SU-DHL-6 (cell line): ENCODE results near the gene ORC2.

Experiments used
- H2AFZ ChIP-seq: fragments of 200-600 bp; sonication (generic); 2 replicates; pipeline ENCODE4 v1.6.1; 2014; ENCODE audit warnings: low read depth, mild to moderate bottlenecking, moderate library complexity, mixed read lengths, antibody characterized with exemption, low read length; ENCODE audit not compliant: severe bottlenecking
- H3F3A ChIP-seq: fragments of 200-600 bp; shearing (Covaris generic); 2 replicates; pipeline ENCODE4 v1.6.0; 2016; ENCODE audit warnings: antibody characterized with exemption, mild to moderate bottlenecking; ENCODE audit not compliant: insufficient read depth
- H3K27ac ChIP-seq: fragments of 200-600 bp; sonication (generic); 2 replicates; pipeline ENCODE4 v1.5.1; 2016; ENCODE audit warnings: low read depth, mild to moderate bottlenecking, low read length, moderate library complexity, mixed read lengths
- H3K27me3 ChIP-seq: fragments of 200-600 bp; sonication (generic), shearing (Covaris generic); 2 replicates; pipeline ENCODE4 v1.6.0; 2014; ENCODE audit warnings: mild to moderate bottlenecking, low read length
- H3K36me3 ChIP-seq: fragments of 200-600 bp; sonication (generic); 2 replicates; pipeline ENCODE4 v1.6.1; 2014; ENCODE audit warnings: mild to moderate bottlenecking, low read length, mixed read lengths
- H3K4me2 ChIP-seq: fragments of 300-600, 200-600 bp; shearing (Covaris generic), sonication (generic); 2 replicates; pipeline ENCODE4 v1.6.0; 2014; ENCODE audit warnings: low read length, low read depth, mild to moderate bottlenecking; ENCODE audit not compliant: poor library complexity, severe bottlenecking
- H3K4me3 ChIP-seq: fragments of 200-600 bp; sonication (generic); 2 replicates; pipeline ENCODE4 v1.5.1; 2014; ENCODE audit warnings: antibody characterized with exemption, low read length, mild to moderate bottlenecking, mixed read lengths; ENCODE audit not compliant: insufficient read depth, poor library complexity, severe bottlenecking
- H3K79me2 ChIP-seq: fragments of 200-600 bp; sonication (generic); 2 replicates; pipeline ENCODE4 v1.6.1; 2014; ENCODE audit warnings: mild to moderate bottlenecking, low read length, moderate library complexity; ENCODE audit not compliant: insufficient read depth
- H3K9ac ChIP-seq: fragments of 200-600 bp; sonication (generic); 2 replicates; pipeline ENCODE4 v1.7.0; 2014; ENCODE audit warnings: mild to moderate bottlenecking, low read length
- H3K9me2 ChIP-seq: fragments of 200-600 bp; sonication (generic); replicated peaks from 2 replicates; pipeline ENCODE4 v1.6.1; 2014; ENCODE audit warnings: low read length; ENCODE audit not compliant: insufficient read depth
- H3K9me3 ChIP-seq: fragments of 200-600 bp; sonication (generic); 2 replicates; pipeline ENCODE4 v1.6.1; 2014; ENCODE audit warnings: low read length, mixed read lengths; ENCODE audit not compliant: insufficient read depth
- H4K20me1 ChIP-seq: fragments of 200-600 bp; sonication (generic); 2 replicates; pipeline ENCODE4 v1.6.1; 2014; ENCODE audit warnings: low read depth, mild to moderate bottlenecking, antibody characterized with exemption, low read length, moderate library complexity, mixed read lengths
- CTCF ChIP-seq: fragments of 200-600 bp; sonication (generic); IDR thresholded peaks from one replicate; pipeline ENCODE4 v1.5.1; 2017; ENCODE audit warnings: antibody characterized with exemption, mild to moderate bottlenecking, low read length, moderate library complexity; ENCODE audit not compliant: insufficient read depth, poor library complexity, severe bottlenecking
- EZH2phosphoT487 ChIP-seq: fragments of 200-600 bp; sonication (generic), shearing (Covaris generic); conservative IDR thresholded peaks from 2 replicates; pipeline ENCODE4 v1.6.1; 2018; ENCODE audit warnings: mild to moderate bottlenecking, antibody characterized with exemption, low read length, moderate library complexity, mixed read lengths

Gene ORC2

GRCh38 chr2:200878289-200878880 lies 85.1 kb downstream of the ORC2 start:
- Histone ChIP-seq H3K9ac (no peak overlapping the region), H3K4me2 (no peak overlapping the region), H3F3A (no peaks in the 10 kb centered on the region), H3K36me3 (peaks cover 38% of the 10 kb centered on the region; the same call in 1 of the 2 replicates), H2AFZ (no peak overlapping the region), H3K4me3 (no peak overlapping the region), H3K27ac (no peak overlapping the region), H3K9me2 (no peaks in the 10 kb centered on the region), H4K20me1 (no peaks in the 10 kb centered on the region), H3K9me3 (no peaks in the 10 kb centered on the region), H3K27me3 (no peaks in the 10 kb centered on the region), H3K79me2 (no peaks in the 10 kb centered on the region)
- no peak for TF ChIP-seq EZH2phosphoT487
- no peak for TF ChIP-seq CTCF

GRCh38 chr2:200877443-200877842 lies 86.0 kb downstream of the ORC2 start:
- H3F3A ChIP-seq: no peaks in the 10 kb centered on the region
- no peaks in the 10 kb centered on the region for H3K9me3 ChIP-seq
- no peak overlapping the region for H3K4me2 ChIP-seq
- peaks cover 39% of the 10 kb centered on the region; the same call in 1 of the 2 replicates for H3K36me3 ChIP-seq
- no peaks in the 10 kb centered on the region for H3K27me3 ChIP-seq
- no peak overlapping the region for H3K27ac ChIP-seq
- no peaks in the 10 kb centered on the region for H3K9me2 ChIP-seq
- no peak overlapping the region for H2AFZ ChIP-seq
- no peak overlapping the region for H3K9ac ChIP-seq
- H4K20me1 ChIP-seq: no peaks in the 10 kb centered on the region
- no peaks in the 10 kb centered on the region for H3K79me2 ChIP-seq
- no peak overlapping the region for H3K4me3 ChIP-seq
- TF ChIP-seq EZH2phosphoT487 (no peak), CTCF (no peak)

- Histone ChIP-seq H3K9me3 (no peaks in the 10 kb centered on the region), H3K79me2 (no peaks in the 10 kb centered on the region), H3K9me2 (no peaks in the 10 kb centered on the region), H3K27me3 (no peaks in the 10 kb centered on the region), H3K4me3 (no peak overlapping the region), H3K4me2 (no peak overlapping the region), H4K20me1 (no peaks in the 10 kb centered on the region), H2AFZ (no peak overlapping the region), H3K27ac (no peak overlapping the region), H3K9ac (no peak overlapping the region), H3F3A (no peaks in the 10 kb centered on the region; the same call in 1 of the 2 replicates), H3K36me3 (peaks cover 19% of the 10 kb centered on the region; the same call in 1 of the 2 replicates)
- TF ChIP-seq CTCF: no peak
- no peak for TF ChIP-seq EZH2phosphoT487
These were observed 89.9 kb downstream of the ORC2 start for GRCh38 chr2:200873560-200873959.
